DMS153 treated with DMSO at 0.1 percent for 48 hours (cell line): ENCODE results near the gene APOBEC2.
"Not testable (repeated sequence)": the region's sequence is repeated elsewhere in the genome, so short reads cannot be mapped to it uniquely, and the experiment has no call there.

ENCODE experiments used
- DNase-seq: peaks from one replicate; lab custom pipeline; 2025; ENCODE audit not compliant: unreplicated experiment; lab: John Stamatoyannopoulos, UW

Gene APOBEC2

DNA sequence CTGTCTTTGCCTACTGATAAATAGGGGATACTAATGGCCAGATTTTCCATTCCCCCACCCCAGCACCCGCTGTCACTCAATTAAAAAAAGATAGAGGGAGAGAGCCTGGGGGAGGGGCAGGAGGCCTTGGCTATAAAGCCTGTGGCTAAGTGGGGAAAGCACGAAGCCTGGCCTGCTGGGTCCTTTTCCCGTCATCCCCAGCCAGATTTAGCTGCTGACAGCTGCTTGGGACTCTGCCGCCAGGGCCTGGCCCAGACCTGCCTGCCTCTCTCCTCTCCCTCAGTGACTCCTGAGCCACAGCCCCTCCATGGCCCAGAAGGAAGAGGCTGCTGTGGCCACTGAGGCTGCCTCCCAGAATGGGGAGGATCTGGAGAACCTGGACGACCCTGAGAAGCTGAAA lies at the start of gene APOBEC2:
TSS of gene APOBEC2 (plus strand) at position 162 of the 400 bp plus-strand sequence. CDS start at position 308, 146 bp downstream.
- no peak for DNase-seq

DNA sequence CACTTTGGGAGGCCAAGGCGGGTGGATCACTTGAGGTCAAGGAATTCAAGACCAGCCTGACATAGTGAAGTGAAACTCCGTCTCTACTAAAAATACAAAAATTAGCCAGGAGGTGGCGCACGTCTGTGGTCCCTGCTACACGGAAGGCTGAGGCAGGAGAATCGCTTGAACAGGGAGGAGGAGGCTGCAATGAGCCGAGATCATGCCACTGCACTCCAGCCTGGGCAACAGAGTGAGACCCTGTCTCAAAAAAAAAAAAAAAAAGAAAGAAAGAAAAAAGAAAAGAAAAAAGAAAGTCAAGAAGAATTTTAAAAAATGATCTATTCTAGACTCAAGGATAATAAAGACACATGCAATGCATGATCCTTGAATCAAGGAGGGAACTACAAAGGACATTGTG lies 46.8 kb upstream of the APOBEC2 start:
- peak; percentile 39 for DNase-seq

DNA sequence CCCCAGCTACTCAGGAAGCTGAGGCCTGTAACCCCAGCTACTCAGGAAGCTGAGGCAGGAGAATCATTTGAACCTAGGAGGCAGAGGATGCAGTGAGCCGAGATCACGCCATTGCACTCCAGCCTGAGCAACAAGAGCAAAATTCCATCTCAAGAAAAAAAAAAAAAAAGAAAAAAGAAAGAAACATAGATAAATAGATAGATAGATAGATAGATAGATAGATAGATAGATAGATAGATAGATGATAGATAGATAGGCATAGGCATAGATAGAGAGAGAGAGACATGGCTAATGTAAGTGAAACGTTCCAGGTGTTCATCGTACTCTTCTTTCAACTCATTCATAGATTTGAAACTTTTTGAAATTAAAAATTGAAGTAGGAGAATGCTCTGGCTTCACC lies 46.0 kb upstream of the APOBEC2 start:
- DNase-seq, result not testable (repeated sequence)

DNA sequence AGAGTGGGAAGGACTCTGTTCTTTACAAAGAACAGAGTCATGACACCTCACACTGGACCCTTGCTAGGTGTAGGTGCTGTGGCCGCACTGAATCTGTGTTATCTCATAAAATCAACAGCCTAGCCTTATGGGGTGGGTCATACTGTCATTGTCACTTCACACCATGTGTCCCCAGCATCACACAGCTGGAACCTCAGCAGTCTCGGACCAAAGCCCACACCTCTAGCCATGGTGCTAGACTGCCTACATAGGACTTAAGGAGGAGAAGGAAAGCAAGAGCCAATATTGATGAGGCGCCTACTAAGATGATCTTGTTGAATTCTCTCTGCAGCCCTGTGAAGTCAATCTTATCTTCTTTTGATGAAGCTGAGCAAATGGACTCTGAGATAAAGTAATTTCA lies 45.0 kb upstream of the APOBEC2 start:
- DNase-seq, result no peak

DNA sequence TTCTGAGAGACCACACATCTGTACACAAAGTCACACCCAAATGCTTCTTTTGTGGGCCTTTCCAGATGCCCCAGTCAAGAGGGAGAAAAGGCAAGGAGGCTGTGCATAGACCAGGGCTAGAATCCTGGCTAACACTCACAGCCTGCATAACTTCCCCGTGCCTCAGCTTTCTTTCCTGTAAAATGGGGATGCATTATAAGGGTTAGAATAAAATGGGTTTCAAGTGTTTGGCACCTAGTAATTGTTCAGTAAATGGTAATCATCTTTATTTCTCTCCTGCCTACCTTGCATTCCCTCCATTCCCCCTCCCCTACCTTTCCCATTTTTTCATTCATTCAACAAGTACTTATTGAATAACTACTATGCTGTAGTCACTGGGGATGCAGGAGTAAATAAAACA lies 43.3 kb upstream of the APOBEC2 start:
- DNase-seq, result no peak

GRCh38 chr6:41011673-41012072 lies 41.3 kb upstream of the APOBEC2 start:
- no peak for DNase-seq

- DNase-seq, result no peak
Measured at GRCh38 chr6:41013466-41014153, 39.4 kb upstream of the APOBEC2 start.

GRCh38 chr6:41014780-41015179 lies 38.2 kb upstream of the APOBEC2 start:
- no peak for DNase-seq

- DNase-seq, result not testable (repeated sequence)
Measured at GRCh38 chr6:41015860-41016259, 37.1 kb upstream of the APOBEC2 start.

DNA sequence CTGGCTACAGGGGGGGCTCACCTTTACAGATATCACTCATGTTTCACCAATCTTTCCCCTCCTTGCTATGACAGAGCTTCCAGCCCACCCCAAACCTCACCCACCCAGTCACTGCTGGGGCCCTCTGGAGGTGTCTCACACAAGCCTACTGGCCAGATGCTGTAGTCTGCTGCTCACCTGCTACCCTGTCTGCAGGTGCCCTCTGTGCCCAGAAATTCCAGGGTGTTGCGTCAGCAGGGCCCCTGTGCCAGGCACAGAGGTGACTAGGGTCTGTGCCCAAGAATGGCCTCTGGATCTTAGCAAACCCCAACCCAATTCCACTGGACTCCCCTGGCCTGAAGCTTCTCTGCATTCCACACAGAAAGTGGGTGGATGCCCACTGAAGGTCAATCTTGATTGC lies 35.3 kb upstream of the APOBEC2 start:
- DNase-seq, result no peak

DNA sequence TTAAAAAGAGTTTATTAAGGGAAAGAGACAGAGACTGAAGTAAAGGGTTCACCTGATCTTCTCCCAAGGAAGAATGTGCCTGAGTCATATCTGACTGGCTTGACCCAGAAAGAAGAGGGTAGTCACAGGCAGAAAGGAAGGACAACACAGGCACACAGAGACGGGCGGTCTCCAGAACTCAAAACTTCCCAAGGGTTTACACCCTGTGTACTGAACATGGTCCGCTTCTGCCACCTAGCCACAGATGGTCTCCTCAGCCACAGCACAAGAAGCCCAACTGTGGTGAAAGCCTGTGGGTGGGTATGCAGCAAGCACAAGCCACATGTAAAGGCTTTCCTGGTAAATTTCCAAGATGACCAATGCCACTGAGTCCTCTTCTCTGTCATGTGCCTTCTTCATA lies 31.2 kb upstream of the APOBEC2 start:
- no peak for DNase-seq

DNA sequence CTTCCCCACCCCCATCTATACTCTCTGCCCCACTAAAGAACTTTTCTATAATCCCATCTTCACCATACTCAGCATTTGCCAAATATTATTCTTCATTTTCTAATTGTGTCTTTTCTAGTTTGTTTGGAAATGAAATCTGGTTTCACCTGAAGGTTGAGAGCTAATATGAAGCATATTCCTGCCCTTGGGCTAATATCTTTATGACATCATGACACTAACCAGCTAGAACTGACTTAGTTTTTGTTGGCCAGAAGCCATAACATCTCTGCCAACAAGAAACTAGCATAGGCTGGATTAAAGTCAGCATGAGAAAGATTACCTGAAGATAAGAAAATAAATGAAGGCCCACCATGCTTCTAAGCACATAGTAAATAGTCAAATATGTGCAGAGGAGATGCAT lies 30.7 kb upstream of the APOBEC2 start:
- no peak for DNase-seq

- DNase-seq, result no peak
Measured at GRCh38 chr6:41023114-41023513, 29.9 kb upstream of the APOBEC2 start.

DNA sequence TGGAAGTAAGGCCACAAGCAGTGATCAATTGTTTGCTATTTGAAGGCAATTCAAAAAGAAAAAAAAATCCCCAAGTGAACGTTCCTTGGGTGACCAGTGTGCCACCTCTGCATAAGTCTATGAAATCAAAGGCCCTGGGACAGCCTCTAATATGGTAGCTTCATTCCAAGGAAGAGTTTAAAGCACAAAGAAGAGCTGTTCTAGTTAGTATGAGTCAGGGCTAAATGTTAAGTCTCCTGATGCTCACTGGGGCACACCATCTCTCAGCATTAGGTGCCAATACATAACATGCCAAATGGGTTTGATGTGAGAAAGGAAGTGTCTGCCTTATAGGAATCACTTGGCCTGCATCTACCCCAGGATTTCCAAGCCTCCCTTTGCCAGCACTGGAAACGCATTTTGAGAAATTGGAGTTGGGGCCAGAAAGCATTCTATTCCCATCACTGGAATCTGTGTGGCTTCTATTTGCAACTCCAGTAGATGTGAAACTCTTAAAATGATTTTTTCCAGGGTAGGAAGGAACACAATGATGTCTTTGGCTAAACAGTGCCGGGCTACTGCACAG lies 27.0 kb upstream of the APOBEC2 start:
- no peak for DNase-seq

DNA sequence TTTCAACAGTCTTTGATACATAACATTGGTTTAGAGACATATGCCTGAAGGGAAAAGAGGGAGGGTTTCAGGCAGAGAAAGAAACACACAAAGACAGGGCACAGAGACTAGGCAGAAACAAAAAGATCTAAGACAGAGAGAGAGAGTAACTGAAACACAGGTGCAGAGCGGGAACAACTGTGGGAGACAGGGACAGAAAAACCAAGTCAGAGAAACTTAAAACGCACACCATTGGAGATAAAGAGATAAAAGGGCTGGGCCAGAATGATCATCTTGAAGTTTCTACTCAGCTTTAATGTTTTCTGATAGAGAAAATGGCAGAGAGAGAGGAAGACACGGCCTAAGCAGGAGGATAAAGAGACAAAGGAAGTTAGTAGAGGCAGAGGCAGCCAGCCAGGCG lies 25.8 kb upstream of the APOBEC2 start:
- DNase-seq, result peak; percentile 60

GRCh38 chr6:41027799-41028560 lies 25.0 kb upstream of the APOBEC2 start:
- peak; percentile 81 for DNase-seq

- DNase-seq, result no peak
Measured at GRCh38 chr6:41028561-41029412, 24.2 kb upstream of the APOBEC2 start.

DNA sequence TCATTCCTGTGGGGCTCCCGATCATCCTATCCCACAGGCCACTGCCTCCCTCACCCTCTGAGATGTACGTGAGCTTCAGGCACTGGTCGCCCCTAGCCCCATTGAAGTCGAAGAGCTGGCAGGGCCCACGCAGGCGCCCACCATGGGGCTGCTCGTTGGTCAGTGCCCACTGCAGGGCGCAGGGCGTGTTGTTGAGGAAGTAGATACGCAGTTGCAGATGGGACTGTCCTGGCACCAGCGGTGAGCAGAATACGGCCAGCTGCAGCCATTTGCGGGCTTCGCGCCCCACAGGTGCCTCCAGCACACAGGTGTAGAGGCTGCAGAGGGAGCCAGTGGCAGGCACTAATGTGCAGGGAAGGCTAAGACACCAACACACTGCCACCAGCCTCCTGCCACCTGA lies 20.2 kb upstream of the APOBEC2 start:
- no peak for DNase-seq

DNA sequence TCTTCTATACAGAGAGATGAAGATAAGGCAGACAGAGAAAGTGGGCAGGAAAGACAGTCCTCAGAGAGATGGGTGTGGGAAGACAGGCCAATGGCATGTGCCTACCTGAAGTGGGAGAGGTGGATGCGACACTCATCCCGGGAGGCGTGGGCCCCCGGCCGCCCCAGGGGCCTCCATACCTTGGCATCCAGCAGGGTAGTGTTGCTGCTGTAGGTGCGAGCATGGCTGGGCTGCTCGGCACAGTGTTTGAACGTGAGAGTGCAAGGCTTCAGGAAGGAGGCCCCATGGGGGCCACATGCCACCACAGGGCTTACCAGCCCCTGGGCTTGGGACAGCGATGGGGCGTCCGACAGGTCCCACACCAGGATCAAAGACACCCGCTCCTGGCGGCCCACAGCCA lies 19.2 kb upstream of the APOBEC2 start:
- no peak for DNase-seq

- DNase-seq, result no peak
Measured at GRCh38 chr6:41036186-41036585, 16.8 kb upstream of the APOBEC2 start.

DNA sequence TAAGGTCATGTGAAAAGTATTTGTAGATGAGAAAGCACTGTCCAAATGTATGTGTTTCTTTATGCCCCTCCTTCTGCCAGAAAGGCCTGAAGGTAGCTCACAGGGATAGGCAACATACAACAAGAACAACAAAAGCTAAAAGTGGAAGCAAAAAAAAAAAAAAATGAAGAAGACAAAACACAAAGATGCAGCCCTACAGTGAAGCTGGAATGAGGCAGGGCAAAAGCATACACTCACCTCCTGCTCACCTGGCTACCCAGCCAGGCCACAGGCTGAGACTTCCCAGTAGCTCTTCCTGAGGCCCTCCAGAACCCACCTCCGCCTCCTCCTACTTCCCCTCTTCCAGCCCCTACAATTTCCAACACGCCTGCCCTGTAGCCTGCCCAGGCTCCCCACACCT lies 16.4 kb upstream of the APOBEC2 start:
- no peak for DNase-seq
